SU-DHL-6 (cell line): ENCODE measurements around the gene C12orf75.

Experiments used
- H2AFZ ChIP-seq: fragments of 200-600 bp; sonication (generic); 2 replicates; pipeline ENCODE4 v1.6.1; 2014; ENCODE audit warnings: low read depth, mild to moderate bottlenecking, moderate library complexity, mixed read lengths, antibody characterized with exemption, low read length; ENCODE audit not compliant: severe bottlenecking
- H3F3A ChIP-seq: fragments of 200-600 bp; shearing (Covaris generic); 2 replicates; pipeline ENCODE4 v1.6.0; 2016; ENCODE audit warnings: antibody characterized with exemption, mild to moderate bottlenecking; ENCODE audit not compliant: insufficient read depth
- H3K27ac ChIP-seq: fragments of 200-600 bp; sonication (generic); 2 replicates; pipeline ENCODE4 v1.5.1; 2016; ENCODE audit warnings: low read depth, mild to moderate bottlenecking, low read length, moderate library complexity, mixed read lengths
- H3K27me3 ChIP-seq: fragments of 200-600 bp; sonication (generic), shearing (Covaris generic); 2 replicates; pipeline ENCODE4 v1.6.0; 2014; ENCODE audit warnings: mild to moderate bottlenecking, low read length
- H3K36me3 ChIP-seq: fragments of 200-600 bp; sonication (generic); 2 replicates; pipeline ENCODE4 v1.6.1; 2014; ENCODE audit warnings: mild to moderate bottlenecking, low read length, mixed read lengths
- H3K4me2 ChIP-seq: fragments of 300-600, 200-600 bp; shearing (Covaris generic), sonication (generic); 2 replicates; pipeline ENCODE4 v1.6.0; 2014; ENCODE audit warnings: low read length, low read depth, mild to moderate bottlenecking; ENCODE audit not compliant: poor library complexity, severe bottlenecking
- H3K4me3 ChIP-seq: fragments of 200-600 bp; sonication (generic); 2 replicates; pipeline ENCODE4 v1.5.1; 2014; ENCODE audit warnings: antibody characterized with exemption, low read length, mild to moderate bottlenecking, mixed read lengths; ENCODE audit not compliant: insufficient read depth, poor library complexity, severe bottlenecking
- H3K79me2 ChIP-seq: fragments of 200-600 bp; sonication (generic); 2 replicates; pipeline ENCODE4 v1.6.1; 2014; ENCODE audit warnings: mild to moderate bottlenecking, low read length, moderate library complexity; ENCODE audit not compliant: insufficient read depth
- H3K9ac ChIP-seq: fragments of 200-600 bp; sonication (generic); 2 replicates; pipeline ENCODE4 v1.7.0; 2014; ENCODE audit warnings: mild to moderate bottlenecking, low read length
- H3K9me2 ChIP-seq: fragments of 200-600 bp; sonication (generic); replicated peaks from 2 replicates; pipeline ENCODE4 v1.6.1; 2014; ENCODE audit warnings: low read length; ENCODE audit not compliant: insufficient read depth
- H3K9me3 ChIP-seq: fragments of 200-600 bp; sonication (generic); 2 replicates; pipeline ENCODE4 v1.6.1; 2014; ENCODE audit warnings: low read length, mixed read lengths; ENCODE audit not compliant: insufficient read depth
- H4K20me1 ChIP-seq: fragments of 200-600 bp; sonication (generic); 2 replicates; pipeline ENCODE4 v1.6.1; 2014; ENCODE audit warnings: low read depth, mild to moderate bottlenecking, antibody characterized with exemption, low read length, moderate library complexity, mixed read lengths
- EZH2phosphoT487 ChIP-seq: fragments of 200-600 bp; sonication (generic), shearing (Covaris generic); conservative IDR thresholded peaks from 2 replicates; pipeline ENCODE4 v1.6.1; 2018; ENCODE audit warnings: mild to moderate bottlenecking, antibody characterized with exemption, low read length, moderate library complexity, mixed read lengths
- TF ChIP-seq, protein P1 (sequence below): fragments of 200-600 bp; sonication (generic); IDR thresholded peaks from one replicate; pipeline ENCODE4 v1.5.1; 2017; ENCODE audit warnings: antibody characterized with exemption, mild to moderate bottlenecking, low read length, moderate library complexity; ENCODE audit not compliant: insufficient read depth, poor library complexity, severe bottlenecking

C12orf75 gene

DNA sequence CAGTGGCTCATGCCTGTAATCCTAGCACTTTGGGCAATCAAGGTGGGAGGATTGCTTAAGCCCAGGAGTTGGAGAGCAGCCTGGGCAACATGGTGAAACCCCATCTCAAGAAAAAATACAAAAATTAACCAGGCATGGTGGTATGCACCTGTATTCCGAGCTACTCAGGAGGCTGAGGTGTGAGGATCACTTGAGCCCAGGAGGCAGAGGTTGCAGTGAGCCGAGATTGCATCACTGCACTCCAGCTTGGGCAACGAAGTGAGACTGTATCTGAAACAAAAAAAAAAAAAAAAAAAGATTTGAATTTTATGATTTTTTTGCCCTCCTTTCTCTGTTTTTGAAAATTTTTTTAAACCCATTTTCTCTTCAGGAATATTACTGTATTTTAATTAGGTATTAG is 17.7 kb downstream of the C12orf75 start:
- Histone ChIP-seq H2AFZ (no peak overlapping the region), H3K27ac (no peak overlapping the region), H3F3A (peaks cover 7% of the 10 kb centered on the region), H3K9me2 (no peaks in the 10 kb centered on the region), H3K27me3 (no peaks in the 10 kb centered on the region), H3K9me3 (no peaks in the 10 kb centered on the region), H3K4me2 (no peak overlapping the region), H4K20me1 (peaks cover 10% of the 10 kb centered on the region; the same call in 1 of the 2 replicates), H3K36me3 (peaks cover 9% of the 10 kb centered on the region; the same call in 1 of the 2 replicates), H3K4me3 (no peak overlapping the region), H3K79me2 (peaks cover 95% of the 10 kb centered on the region), H3K9ac (no peak overlapping the region)
- TF ChIP-seq, protein P1, sequence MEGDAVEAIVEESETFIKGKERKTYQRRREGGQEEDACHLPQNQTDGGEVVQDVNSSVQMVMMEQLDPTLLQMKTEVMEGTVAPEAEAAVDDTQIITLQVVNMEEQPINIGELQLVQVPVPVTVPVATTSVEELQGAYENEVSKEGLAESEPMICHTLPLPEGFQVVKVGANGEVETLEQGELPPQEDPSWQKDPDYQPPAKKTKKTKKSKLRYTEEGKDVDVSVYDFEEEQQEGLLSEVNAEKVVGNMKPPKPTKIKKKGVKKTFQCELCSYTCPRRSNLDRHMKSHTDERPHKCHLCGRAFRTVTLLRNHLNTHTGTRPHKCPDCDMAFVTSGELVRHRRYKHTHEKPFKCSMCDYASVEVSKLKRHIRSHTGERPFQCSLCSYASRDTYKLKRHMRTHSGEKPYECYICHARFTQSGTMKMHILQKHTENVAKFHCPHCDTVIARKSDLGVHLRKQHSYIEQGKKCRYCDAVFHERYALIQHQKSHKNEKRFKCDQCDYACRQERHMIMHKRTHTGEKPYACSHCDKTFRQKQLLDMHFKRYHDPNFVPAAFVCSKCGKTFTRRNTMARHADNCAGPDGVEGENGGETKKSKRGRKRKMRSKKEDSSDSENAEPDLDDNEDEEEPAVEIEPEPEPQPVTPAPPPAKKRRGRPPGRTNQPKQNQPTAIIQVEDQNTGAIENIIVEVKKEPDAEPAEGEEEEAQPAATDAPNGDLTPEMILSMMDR, result no peak
- TF ChIP-seq EZH2phosphoT487, result no peak

DNA sequence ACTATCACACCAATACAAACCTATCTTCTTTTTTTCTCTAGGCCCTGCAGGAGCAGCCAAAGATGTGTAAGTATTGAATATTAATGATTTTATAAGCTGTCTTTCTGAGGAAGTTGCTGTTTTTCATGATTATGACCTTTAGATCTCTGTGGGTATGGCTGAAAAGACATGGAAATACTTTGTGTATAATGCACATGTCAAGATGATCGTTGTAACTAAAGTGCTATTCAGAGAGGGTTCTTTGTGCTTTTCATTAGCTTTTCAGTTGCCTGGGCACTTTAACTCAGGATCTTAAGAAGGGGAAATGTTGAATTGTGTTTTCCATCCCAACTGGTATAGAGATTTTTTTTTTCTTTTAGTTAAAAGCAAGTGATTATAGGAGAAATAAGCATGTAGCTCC is 18.1 kb downstream of the C12orf75 start:
- 0 out of 2 replicates have a peak, but pooled peaks cover 6% of the 10 kb centered on the region for H3K36me3 ChIP-seq
- no peak overlapping the region for H3K4me3 ChIP-seq
- H3K9me3 ChIP-seq, result no peaks in the 10 kb centered on the region
- peaks cover 10% of the 10 kb centered on the region; the same call in 1 of the 2 replicates for H4K20me1 ChIP-seq
- H3K27ac ChIP-seq, result no peak overlapping the region
- H3F3A ChIP-seq, result peaks cover 10% of the 10 kb centered on the region
- H3K9ac ChIP-seq, result no peak overlapping the region
- no peak overlapping the region for H3K4me2 ChIP-seq
- no peaks in the 10 kb centered on the region for H3K27me3 ChIP-seq
- peaks cover 95% of the 10 kb centered on the region for H3K79me2 ChIP-seq
- H3K9me2 ChIP-seq, result no peaks in the 10 kb centered on the region
- TF ChIP-seq EZH2phosphoT487, result no peak
- TF ChIP-seq, protein P1, result no peak
- H2AFZ ChIP-seq, result no peak overlapping the region

DNA sequence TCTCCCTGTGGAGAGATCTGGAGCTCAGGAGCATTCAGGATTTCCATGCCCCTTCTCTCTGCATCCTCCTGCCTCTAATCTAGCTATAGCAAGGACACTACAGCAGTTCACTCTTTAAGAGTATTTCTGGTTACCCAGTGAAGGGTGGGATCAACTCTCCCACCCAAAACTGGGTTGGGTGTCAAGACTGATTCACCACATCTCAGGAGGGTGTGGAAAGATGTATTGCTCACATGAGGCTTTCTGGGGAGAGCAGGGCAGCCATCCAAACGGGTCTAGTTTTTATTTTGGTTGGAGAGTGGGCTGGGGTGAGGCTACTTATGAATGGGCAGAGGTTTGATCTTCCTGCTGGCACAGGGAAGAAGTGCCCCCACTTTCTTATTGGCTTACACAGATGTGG is 18.6 kb downstream of the C12orf75 start:
- Histone ChIP-seq H3K4me2 (no peak overlapping the region), H3K79me2 (peaks cover 95% of the 10 kb centered on the region)

More for the DNA sequence above, 18.6 kb downstream of the C12orf75 start:
- H3K27me3 ChIP-seq, result no peaks in the 10 kb centered on the region
- TF ChIP-seq, protein P1, result no peak
- TF ChIP-seq EZH2phosphoT487, result no peak
- no peak overlapping the region for H2AFZ ChIP-seq
- H3K27ac ChIP-seq, result no peak overlapping the region
- no peak overlapping the region for H3K9ac ChIP-seq
- H3K4me3 ChIP-seq, result no peak overlapping the region
- H4K20me1 ChIP-seq, result peaks cover 10% of the 10 kb centered on the region; the same call in 1 of the 2 replicates
- H3K9me2 ChIP-seq, result no peaks in the 10 kb centered on the region
- H3K9me3 ChIP-seq, result no peaks in the 10 kb centered on the region
- 0 out of 2 replicates have a peak, but pooled peaks cover 6% of the 10 kb centered on the region for H3K36me3 ChIP-seq
- peaks cover 14% of the 10 kb centered on the region for H3F3A ChIP-seq
